Measurements from ENCODE around the gene FYB1.

The FYB1 gene

DNA sequence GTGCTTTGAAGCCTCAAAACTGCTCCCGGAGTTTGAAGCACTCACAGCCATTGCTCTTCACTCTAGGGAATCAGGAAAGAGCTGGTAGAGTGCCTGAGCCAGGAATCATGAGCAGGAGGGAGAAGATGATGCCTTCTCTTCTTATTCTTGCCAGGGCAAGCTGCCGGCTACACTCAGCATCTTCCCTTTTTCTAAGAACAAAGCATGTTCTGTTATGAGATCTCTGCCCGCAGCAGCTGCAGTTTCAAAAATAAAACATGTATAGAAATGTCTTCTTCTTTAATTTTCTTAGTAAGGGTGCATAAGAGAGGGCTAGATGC lies 87.3 kb downstream of the FYB1 start:
- DNase-seq (ENCODE audit: low read depth): no peak
- TF ChIP-seq, protein P1, sequence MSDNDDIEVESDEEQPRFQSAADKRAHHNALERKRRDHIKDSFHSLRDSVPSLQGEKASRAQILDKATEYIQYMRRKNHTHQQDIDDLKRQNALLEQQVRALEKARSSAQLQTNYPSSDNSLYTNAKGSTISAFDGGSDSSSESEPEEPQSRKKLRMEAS (IDR thresholded peaks at IDR 0.05; ENCODE audit: low read depth, low read length): no peak
- TF ChIP-seq POLR2A (IDR thresholded peaks at IDR 0.05; ENCODE audit: extremely low read depth, insufficient read length) (no peak), MYC (IDR thresholded peaks at IDR 0.05; ENCODE audit: low read depth, low read length) (no peak)
- TF ChIP-seq, protein P2, sequence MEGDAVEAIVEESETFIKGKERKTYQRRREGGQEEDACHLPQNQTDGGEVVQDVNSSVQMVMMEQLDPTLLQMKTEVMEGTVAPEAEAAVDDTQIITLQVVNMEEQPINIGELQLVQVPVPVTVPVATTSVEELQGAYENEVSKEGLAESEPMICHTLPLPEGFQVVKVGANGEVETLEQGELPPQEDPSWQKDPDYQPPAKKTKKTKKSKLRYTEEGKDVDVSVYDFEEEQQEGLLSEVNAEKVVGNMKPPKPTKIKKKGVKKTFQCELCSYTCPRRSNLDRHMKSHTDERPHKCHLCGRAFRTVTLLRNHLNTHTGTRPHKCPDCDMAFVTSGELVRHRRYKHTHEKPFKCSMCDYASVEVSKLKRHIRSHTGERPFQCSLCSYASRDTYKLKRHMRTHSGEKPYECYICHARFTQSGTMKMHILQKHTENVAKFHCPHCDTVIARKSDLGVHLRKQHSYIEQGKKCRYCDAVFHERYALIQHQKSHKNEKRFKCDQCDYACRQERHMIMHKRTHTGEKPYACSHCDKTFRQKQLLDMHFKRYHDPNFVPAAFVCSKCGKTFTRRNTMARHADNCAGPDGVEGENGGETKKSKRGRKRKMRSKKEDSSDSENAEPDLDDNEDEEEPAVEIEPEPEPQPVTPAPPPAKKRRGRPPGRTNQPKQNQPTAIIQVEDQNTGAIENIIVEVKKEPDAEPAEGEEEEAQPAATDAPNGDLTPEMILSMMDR (IDR thresholded peaks at IDR 0.05; ENCODE audit: low read depth, low read length): no peak
- H3K4me3 ChIP-seq (ENCODE audit: low read depth, low read length): no peak overlapping the region

DNA sequence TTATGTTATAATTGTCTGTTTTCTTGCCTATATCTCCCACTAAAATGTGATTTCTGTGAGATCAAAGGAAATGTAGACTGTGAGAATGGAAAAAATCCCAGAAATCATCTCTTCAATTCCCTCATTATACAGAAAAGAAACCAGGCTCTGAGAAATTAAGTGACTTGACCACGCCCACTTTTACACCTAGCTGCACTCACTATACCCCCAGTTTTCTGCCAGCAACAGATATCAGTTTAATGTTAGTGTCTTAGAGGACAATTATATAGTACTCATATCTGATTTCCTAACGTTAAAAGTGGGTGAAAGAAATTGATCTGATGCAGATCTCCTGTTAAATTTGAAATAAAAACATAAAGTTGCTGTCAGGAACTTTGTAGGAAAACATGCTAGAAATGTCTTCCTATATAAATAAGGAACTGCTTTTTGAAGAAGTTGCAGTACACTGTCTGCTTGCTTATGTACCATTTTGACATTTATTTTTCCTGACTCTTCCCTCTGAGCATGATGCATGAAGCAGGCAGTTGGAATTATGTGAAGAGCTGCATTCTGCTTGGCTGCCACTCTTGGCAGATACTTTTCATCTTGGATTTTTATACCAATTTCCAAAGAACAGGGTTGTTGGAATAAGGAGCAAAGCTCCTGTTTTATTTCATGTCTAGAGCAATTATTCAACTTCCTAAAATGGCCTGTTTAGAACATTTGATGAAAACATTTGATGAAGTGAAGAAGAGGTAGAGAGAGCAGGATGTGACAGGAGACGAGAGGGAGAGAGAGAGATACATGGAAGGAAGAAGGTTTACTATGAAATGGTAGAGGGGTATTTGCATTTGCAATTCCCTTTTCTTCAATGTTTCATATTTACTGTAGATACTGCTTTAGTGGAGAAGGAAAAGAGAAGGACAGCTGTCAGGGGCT lies 87.9 kb downstream of the FYB1 start:
- TF ChIP-seq POLR2A (IDR thresholded peaks at IDR 0.05; ENCODE audit: extremely low read depth, insufficient read length): no peak
- no peak for TF ChIP-seq MYC (IDR thresholded peaks at IDR 0.05; ENCODE audit: low read depth, low read length)
- TF ChIP-seq, protein P1 (IDR thresholded peaks at IDR 0.05; ENCODE audit: low read depth, low read length): no peak
- TF ChIP-seq, protein P2 (IDR thresholded peaks at IDR 0.05; ENCODE audit: low read depth, low read length): no peak
- DNase-seq (ENCODE audit: low read depth): no peak
- H3K4me3 ChIP-seq (ENCODE audit: low read depth, low read length): no peak overlapping the region

DNA sequence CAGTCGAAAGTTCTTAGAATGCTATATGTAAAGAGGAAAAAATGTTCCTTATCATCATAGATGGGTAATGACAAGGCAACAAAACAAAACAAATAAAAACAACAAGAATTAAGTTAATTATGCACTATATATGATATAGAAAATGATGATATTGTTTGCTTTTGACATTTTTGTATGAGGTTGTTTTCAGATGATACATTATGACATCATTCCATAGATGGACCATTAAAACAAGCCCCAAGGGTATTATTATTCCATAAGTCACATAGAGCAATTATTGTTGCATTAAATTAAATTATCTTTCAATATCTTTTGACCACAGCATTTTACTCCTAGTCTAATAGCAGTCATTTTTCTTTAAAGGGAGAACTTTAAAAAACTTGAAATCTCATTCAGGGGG lies 88.6 kb downstream of the FYB1 start:
- no peak overlapping the region for H3K4me3 ChIP-seq (ENCODE audit: low read depth, low read length)
- no peak for DNase-seq (ENCODE audit: low read depth)
- TF ChIP-seq, protein P1 (IDR thresholded peaks at IDR 0.05; ENCODE audit: low read depth, low read length): no peak
- TF ChIP-seq, protein P2 (IDR thresholded peaks at IDR 0.05; ENCODE audit: low read depth, low read length): no peak
- TF ChIP-seq MYC (IDR thresholded peaks at IDR 0.05; ENCODE audit: low read depth, low read length) (no peak), POLR2A (IDR thresholded peaks at IDR 0.05; ENCODE audit: extremely low read depth, insufficient read length) (no peak)

DNA sequence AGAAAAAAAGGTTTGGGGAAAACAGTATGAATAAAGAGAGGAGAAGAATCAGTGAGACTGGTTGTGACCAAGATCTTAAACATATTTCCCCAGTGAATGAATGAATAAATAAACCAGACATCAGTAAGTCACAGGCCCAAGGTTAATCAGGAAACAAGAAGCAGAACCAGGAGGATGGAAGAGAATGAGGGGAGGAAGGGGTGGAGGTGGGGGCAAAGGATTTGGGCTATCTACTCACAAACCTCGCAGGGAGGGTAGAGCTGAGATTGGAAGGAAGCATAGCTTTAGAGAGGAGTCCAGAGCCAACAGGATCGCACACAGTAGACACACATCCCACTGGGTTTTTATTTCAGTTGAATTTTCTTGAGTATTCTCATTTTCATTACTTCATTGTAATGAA lies 97.4 kb downstream of the FYB1 start:
- no peak overlapping the region for H3K4me3 ChIP-seq (ENCODE audit: low read depth, low read length)
- DNase-seq (ENCODE audit: low read depth): no peak
- TF ChIP-seq, protein P2 (IDR thresholded peaks at IDR 0.05; ENCODE audit: low read depth, low read length): no peak
- TF ChIP-seq, protein P1 (IDR thresholded peaks at IDR 0.05; ENCODE audit: low read depth, low read length): no peak
- TF ChIP-seq POLR2A (IDR thresholded peaks at IDR 0.05; ENCODE audit: extremely low read depth, insufficient read length): no peak
- no peak for TF ChIP-seq MYC (IDR thresholded peaks at IDR 0.05; ENCODE audit: low read depth, low read length)

DNA sequence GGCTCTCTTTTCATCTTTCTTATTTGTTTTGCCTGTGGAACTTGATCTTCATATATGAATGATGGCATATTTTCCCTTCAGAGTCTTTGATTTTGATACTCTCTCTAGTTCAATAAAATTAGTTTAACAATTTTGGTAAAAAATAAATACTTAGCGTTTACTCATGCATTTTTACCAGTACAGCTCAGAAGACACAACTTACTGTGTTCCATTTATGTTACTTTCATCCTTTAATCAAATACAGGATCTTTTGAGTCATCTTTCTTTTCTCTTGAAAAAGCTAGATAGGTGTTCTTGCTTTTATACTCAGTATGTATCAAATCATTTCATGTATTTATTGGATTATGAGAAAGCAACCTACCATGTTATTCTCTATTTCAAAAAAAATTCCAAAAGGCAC lies 98.0 kb downstream of the FYB1 start:
- H3K4me3 ChIP-seq (ENCODE audit: low read depth, low read length): no peak overlapping the region
- DNase-seq (ENCODE audit: low read depth): no peak
- TF ChIP-seq MYC (IDR thresholded peaks at IDR 0.05; ENCODE audit: low read depth, low read length) (no peak), POLR2A (IDR thresholded peaks at IDR 0.05; ENCODE audit: extremely low read depth, insufficient read length) (no peak)
- TF ChIP-seq, protein P2 (IDR thresholded peaks at IDR 0.05; ENCODE audit: low read depth, low read length): no peak
- TF ChIP-seq, protein P1 (IDR thresholded peaks at IDR 0.05; ENCODE audit: low read depth, low read length): no peak

All from NB4 (cell line).